Measurements from ENCODE around the gene MTHFD1. TPM values are rescaled to one million over a fixed set of nuclear protein-coding genes. Genes with fewer than 3 reads are reported as not detected.

Gene MTHFD1
- total and polyA plus RNA-seq, 2 donors from 2014 or later = 73.0 to 76.1 TPM

DNA sequence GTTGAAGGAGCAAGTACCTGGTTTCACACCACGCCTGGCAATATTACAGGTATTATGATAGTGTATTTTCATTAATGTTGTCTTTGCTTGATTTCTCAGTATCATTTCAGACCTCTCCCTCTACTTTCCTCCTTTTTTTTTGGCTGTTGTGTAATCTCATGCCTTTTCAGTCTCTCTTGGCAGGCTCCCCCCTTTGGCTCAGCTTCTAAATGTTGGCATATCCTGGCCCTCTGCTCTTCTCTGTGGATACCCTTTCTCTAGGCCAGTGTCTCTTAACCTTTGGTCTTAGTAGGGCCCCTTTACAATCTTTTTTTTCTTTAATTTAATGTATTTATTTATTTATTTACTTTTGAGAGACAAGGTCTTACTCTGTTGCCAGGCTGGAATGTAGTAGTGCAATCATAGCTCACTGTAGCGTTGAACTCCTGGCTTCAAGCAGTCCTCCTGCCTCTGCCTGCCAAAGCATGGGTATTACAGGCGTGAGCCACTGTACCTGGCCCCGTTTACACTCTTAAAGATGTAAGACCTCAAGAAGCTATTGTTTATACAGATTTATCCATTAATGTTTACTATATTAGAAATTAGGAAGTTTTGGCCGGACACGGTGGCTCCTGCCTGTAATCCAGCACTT lies 12.8 kb downstream of the MTHFD1 start:
- Histone ChIP-seq H3K27me3 (ENCODE audit: control insufficient read depth, insufficient read depth, low read length) (no peaks in the 10 kb centered on the region), H3K27ac (ENCODE audit: low read depth in 2 of 2, low read length in 2 of 2) (no peak overlapping the region), H3K36me3 (ENCODE audit: control insufficient read depth in 2 of 3, insufficient read depth in 3 of 3, low read length in 3 of 3) (peaks cover 0 to 5% (median 3%) of the 10 kb centered on the region in 3 donors), H3K4me3 (ENCODE audit: low read length in 3 of 3) (no peak overlapping the region), H3K9me3 (ENCODE audit: control insufficient read depth in 2 of 3, insufficient read depth in 1 of 3, low read length in 3 of 3) (no peaks in the 10 kb centered on the region), H3K9ac (ENCODE audit: low read length in 3 of 3) (no peak overlapping the region), H3K4me1 (ENCODE audit: control insufficient read depth in 2 of 3, insufficient read depth in 2 of 3, low read depth in 1 of 3, low read length in 3 of 3) (no peaks in the 10 kb centered on the region)
- intact Hi-C loops (cut with DNase I) = no loop called here
- FAIRE-seq (no peak), DNase-seq (no peak)
- TF ChIP-seq, protein P1, sequence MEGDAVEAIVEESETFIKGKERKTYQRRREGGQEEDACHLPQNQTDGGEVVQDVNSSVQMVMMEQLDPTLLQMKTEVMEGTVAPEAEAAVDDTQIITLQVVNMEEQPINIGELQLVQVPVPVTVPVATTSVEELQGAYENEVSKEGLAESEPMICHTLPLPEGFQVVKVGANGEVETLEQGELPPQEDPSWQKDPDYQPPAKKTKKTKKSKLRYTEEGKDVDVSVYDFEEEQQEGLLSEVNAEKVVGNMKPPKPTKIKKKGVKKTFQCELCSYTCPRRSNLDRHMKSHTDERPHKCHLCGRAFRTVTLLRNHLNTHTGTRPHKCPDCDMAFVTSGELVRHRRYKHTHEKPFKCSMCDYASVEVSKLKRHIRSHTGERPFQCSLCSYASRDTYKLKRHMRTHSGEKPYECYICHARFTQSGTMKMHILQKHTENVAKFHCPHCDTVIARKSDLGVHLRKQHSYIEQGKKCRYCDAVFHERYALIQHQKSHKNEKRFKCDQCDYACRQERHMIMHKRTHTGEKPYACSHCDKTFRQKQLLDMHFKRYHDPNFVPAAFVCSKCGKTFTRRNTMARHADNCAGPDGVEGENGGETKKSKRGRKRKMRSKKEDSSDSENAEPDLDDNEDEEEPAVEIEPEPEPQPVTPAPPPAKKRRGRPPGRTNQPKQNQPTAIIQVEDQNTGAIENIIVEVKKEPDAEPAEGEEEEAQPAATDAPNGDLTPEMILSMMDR (IDR thresholded peaks at IDR 0.05; ENCODE audit: borderline replicate concordance, extremely low read depth, insufficient read depth) = no peak

DNA sequence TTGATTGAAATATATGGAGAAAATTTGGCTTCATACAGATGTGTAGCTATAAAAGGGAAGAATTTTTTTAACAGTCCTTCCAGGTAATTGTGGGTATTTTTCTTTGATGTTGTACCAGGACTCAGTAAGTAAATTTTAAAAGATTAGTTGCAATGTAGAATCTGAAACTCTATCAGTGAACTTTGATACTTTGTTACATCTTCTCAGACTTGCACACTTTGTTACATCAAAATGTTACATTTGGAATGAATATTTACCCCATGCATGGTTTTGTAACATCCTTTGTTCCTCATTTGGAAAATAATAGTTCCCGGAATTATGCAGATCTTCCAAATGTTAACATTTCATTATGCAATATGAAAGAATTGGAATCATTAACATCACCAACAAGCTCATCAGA lies 13.8 kb downstream of the MTHFD1 start:
- intact Hi-C loops (cut with DNase I) = no loop called here
- Histone ChIP-seq H3K27ac (ENCODE audit: low read depth in 2 of 2, low read length in 2 of 2) (no peak overlapping the region), H3K9ac (ENCODE audit: low read length in 3 of 3) (no peak overlapping the region), H3K27me3 (ENCODE audit: control insufficient read depth, insufficient read depth, low read length) (no peaks in the 10 kb centered on the region), H3K4me3 (ENCODE audit: low read length in 3 of 3) (no peak overlapping the region), H3K36me3 (ENCODE audit: control insufficient read depth in 2 of 3, insufficient read depth in 3 of 3, low read length in 3 of 3) (peaks cover 0 to 5% (median 3%) of the 10 kb centered on the region in 3 donors), H3K9me3 (ENCODE audit: control insufficient read depth in 2 of 3, insufficient read depth in 1 of 3, low read length in 3 of 3) (no peaks in the 10 kb centered on the region), H3K4me1 (ENCODE audit: control insufficient read depth in 2 of 3, insufficient read depth in 2 of 3, low read depth in 1 of 3, low read length in 3 of 3) (no peaks in the 10 kb centered on the region)
- FAIRE-seq (no peak), DNase-seq (no peak)
- TF ChIP-seq, protein P1 (IDR thresholded peaks at IDR 0.05; ENCODE audit: borderline replicate concordance, extremely low read depth, insufficient read depth) = no peak

- peaks cover 0 to 5% (median 3%) of the 10 kb centered on the region in 3 donors for H3K36me3 ChIP-seq (ENCODE audit: control insufficient read depth in 2 of 3, insufficient read depth in 3 of 3, low read length in 3 of 3)
- H3K9me3 ChIP-seq (ENCODE audit: control insufficient read depth in 2 of 3, insufficient read depth in 1 of 3, low read length in 3 of 3) = no peaks in the 10 kb centered on the region
- intact Hi-C loops (cut with DNase I) = no loop called here
- no peak overlapping the region for H3K27ac ChIP-seq (ENCODE audit: low read depth in 2 of 2, low read length in 2 of 2)
- DNase-seq (no peak), FAIRE-seq (no peak)
- H3K27me3 ChIP-seq (ENCODE audit: control insufficient read depth, insufficient read depth, low read length) = no peaks in the 10 kb centered on the region
- TF ChIP-seq, protein P1 (IDR thresholded peaks at IDR 0.05; ENCODE audit: borderline replicate concordance, extremely low read depth, insufficient read depth) = no peak
- no peak overlapping the region for H3K9ac ChIP-seq (ENCODE audit: low read length in 3 of 3)
- no peak overlapping the region for H3K4me3 ChIP-seq (ENCODE audit: low read length in 3 of 3)
- no peaks in the 10 kb centered on the region for H3K4me1 ChIP-seq (ENCODE audit: control insufficient read depth in 2 of 3, insufficient read depth in 2 of 3, low read depth in 1 of 3, low read length in 3 of 3)
These were observed 17.1 kb downstream of the MTHFD1 start for GRCh38 chr14:64405295-64405694.

- DNase-seq (no peak), FAIRE-seq (no peak)
- TF ChIP-seq, protein P1 (IDR thresholded peaks at IDR 0.05; ENCODE audit: borderline replicate concordance, extremely low read depth, insufficient read depth) = no peak
- H3K4me1 ChIP-seq (ENCODE audit: control insufficient read depth in 2 of 3, insufficient read depth in 2 of 3, low read depth in 1 of 3, low read length in 3 of 3) = no peaks in the 10 kb centered on the region
- intact Hi-C loops (cut with DNase I) = no loop called here
- peaks cover 3 to 5% (median 3%) of the 10 kb centered on the region in 3 donors for H3K36me3 ChIP-seq (ENCODE audit: control insufficient read depth in 2 of 3, insufficient read depth in 3 of 3, low read length in 3 of 3)
- H3K27ac ChIP-seq (ENCODE audit: low read depth in 2 of 2, low read length in 2 of 2) = no peak overlapping the region
- no peak overlapping the region for H3K9ac ChIP-seq (ENCODE audit: low read length in 3 of 3)
- H3K4me3 ChIP-seq (ENCODE audit: low read length in 3 of 3) = no peak overlapping the region
- no peaks in the 10 kb centered on the region for H3K9me3 ChIP-seq (ENCODE audit: control insufficient read depth in 2 of 3, insufficient read depth in 1 of 3, low read length in 3 of 3)
- H3K27me3 ChIP-seq (ENCODE audit: control insufficient read depth, insufficient read depth, low read length) = no peaks in the 10 kb centered on the region
These were observed 19.2 kb downstream of the MTHFD1 start for GRCh38 chr14:64407329-64407728.
